ENCODE data around the gene UACA. TPM values are rescaled to one million over a fixed set of nuclear protein-coding genes. Genes with fewer than 3 reads are reported as not detected.
A peak's percentile ranks its signal among the peaks of the same experiment; 100 is the strongest.
"Not testable (repeated sequence)": the region's sequence is repeated elsewhere in the genome, so short reads cannot be mapped to it uniquely, and the experiment has no call there.

Gene UACA
- total and polyA plus RNA-seq, 2 experiments from 2014 or later = 127 to 155 TPM

- TF ChIP-seq CTCF (IDR thresholded peaks at IDR 0.05; ENCODE audit: low read depth, low read length) = no peak
- Histone ChIP-seq H3K9me3 (ENCODE audit: low read depth) (no peaks in the 10 kb centered on the region), H3K4me1 (ENCODE audit: low read depth) (no peaks in the 10 kb centered on the region), H3K27me3 (no peaks in the 10 kb centered on the region), H3K36me3 (no peaks in the 10 kb centered on the region), H3K27ac (no peak overlapping the region), H3K4me3 (no peak overlapping the region)
- DNase-seq (ENCODE audit: low read depth in 1 of 2, low spot score in 1 of 2) = no peak
Observed at GRCh38 chr15:70625011-70625410, 138.3 kb downstream of the UACA start.

GRCh38 chr15:70618929-70619328 is 144.4 kb downstream of the UACA start:
- no peak for TF ChIP-seq CTCF (IDR thresholded peaks at IDR 0.05; ENCODE audit: low read depth, low read length)
- Histone ChIP-seq H3K27me3 (no peaks in the 10 kb centered on the region), H3K9me3 (ENCODE audit: low read depth) (no peaks in the 10 kb centered on the region), H3K4me3 (no peak overlapping the region), H3K27ac (no peak overlapping the region), H3K36me3 (no peaks in the 10 kb centered on the region), H3K4me1 (ENCODE audit: low read depth) (peaks cover 11% of the 10 kb centered on the region)
- no peak for DNase-seq (ENCODE audit: low read depth in 1 of 2, low spot score in 1 of 2)

- Histone ChIP-seq H3K36me3 (no peaks in the 10 kb centered on the region), H3K27me3 (no peaks in the 10 kb centered on the region), H3K27ac (peak overlapping the region; percentile 86), H3K4me1 (ENCODE audit: low read depth) (peaks cover 11% of the 10 kb centered on the region), H3K4me3 (no peak overlapping the region), H3K9me3 (ENCODE audit: low read depth) (no peaks in the 10 kb centered on the region)
- peak in 1 of 2 donors; percentile 9 for DNase-seq (ENCODE audit: low read depth in 1 of 2, low spot score in 1 of 2)
- TF ChIP-seq CTCF (IDR thresholded peaks at IDR 0.05; ENCODE audit: low read depth, low read length) = no peak
Observed at GRCh38 chr15:70617911-70618287, 145.5 kb downstream of the UACA start.

- H3K27me3 ChIP-seq = no peaks in the 10 kb centered on the region
- no peaks in the 10 kb centered on the region for H3K36me3 ChIP-seq
- no peaks in the 10 kb centered on the region for H3K9me3 ChIP-seq (ENCODE audit: low read depth)
- peak; percentile 37 to 59 for DNase-seq (ENCODE audit: low read depth in 1 of 2, low spot score in 1 of 2)
- peaks cover 11% of the 10 kb centered on the region for H3K4me1 ChIP-seq (ENCODE audit: low read depth)
- H3K27ac ChIP-seq = peak overlapping the region; percentile 86
- TF ChIP-seq CTCF (IDR thresholded peaks at IDR 0.05; ENCODE audit: low read depth, low read length) = no peak
- H3K4me3 ChIP-seq = no peak overlapping the region
Observed at GRCh38 chr15:70617076-70617910, 146.1 kb downstream of the UACA start.

- H3K4me1 ChIP-seq (ENCODE audit: low read depth) = peaks cover 11% of the 10 kb centered on the region
- not testable (repeated sequence) for H3K4me3 ChIP-seq; H3K9me3 ChIP-seq (ENCODE audit: low read depth); H3K36me3 ChIP-seq; H3K27ac ChIP-seq; DNase-seq (ENCODE audit: low read depth in 1 of 2, low spot score in 1 of 2); H3K27me3 ChIP-seq
Observed at GRCh38 chr15:70616311-70616756, 147.0 kb downstream of the UACA start.
